ENCODE data around the gene CPNE9.

DNA sequence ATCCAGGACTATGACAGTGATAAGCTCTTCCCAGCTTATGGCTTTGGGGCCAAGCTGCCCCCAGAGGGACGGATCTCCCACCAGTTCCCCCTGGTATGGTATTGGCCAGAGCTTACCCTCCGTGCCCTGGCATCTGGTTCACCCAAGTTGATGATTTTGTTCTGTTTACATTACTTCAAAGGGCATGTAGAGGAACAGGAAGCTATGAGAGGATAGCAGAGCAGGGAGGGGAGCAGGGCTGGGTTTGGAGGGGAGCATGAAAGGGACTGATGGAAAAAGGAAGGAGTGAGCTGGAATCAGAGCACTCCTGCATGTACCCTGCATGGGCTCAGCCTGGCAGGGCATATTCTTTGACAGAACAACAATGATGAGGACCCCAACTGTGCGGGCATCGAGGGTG, 14.5 kb downstream of the CPNE9 start:
- TF ChIP-seq CTCF (IDR thresholded peaks at IDR 0.05 in 4 of 5, conservative IDR thresholded peaks at IDR 0.05 in 1 of 5) (no peak), POLR2A (IDR thresholded peaks at IDR 0.05) (no peak)
